ENCODE measurements around the gene SLC24A3.
A peak's percentile ranks its signal among the peaks of the same experiment; 100 is the strongest.

SLC24A3 gene

DNA sequence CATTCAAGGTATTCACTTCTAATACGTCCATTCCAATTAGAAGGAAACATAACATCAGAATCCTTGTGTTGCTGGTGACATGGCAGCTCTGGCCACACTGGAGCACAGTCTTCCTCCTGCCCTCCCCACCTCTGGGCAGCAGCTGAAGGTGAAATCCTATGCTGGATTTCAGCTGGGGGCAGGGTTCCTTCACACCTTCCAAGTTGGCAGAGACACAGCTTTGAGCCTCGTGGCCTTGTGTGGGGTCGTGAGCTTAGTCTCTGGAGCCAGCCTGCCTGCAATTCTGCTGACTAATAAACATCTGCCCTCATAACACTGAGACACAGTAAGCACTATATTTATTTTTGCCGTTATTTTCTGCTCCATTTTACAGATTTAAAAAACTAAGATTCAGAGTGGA, 326.7 kb downstream of the SLC24A3 start:
- H3K36me3 Mint-ChIP-seq (ENCODE audit: low read depth), result peaks cover 9% of the 10 kb centered on the region
- H3K4me3 Mint-ChIP-seq, result no peak overlapping the region
- peak overlapping the region in 1 of 3 experiments; percentile 76 for H3K27ac Mint-ChIP-seq
- H3K4me1 Mint-ChIP-seq, result peaks cover 49% of the 10 kb centered on the region
- peaks cover 18% of the 10 kb centered on the region for H3K9me3 Mint-ChIP-seq
- TF ChIP-seq CTCF (IDR thresholded peaks at IDR 0.05; ENCODE audit: unreplicated experiment in 3 of 3), result no peak
- no peaks in the 10 kb centered on the region for H3K27me3 Mint-ChIP-seq (ENCODE audit: low read depth)

- Mint-ChIP-seq H3K27ac (peak overlapping the region; percentile 22 to 76 (median 69)), H3K27me3 (ENCODE audit: low read depth) (no peaks in the 10 kb centered on the region), H3K4me3 (no peak overlapping the region), H3K9me3 (peaks cover 15% of the 10 kb centered on the region), H3K36me3 (ENCODE audit: low read depth) (peaks cover 8% of the 10 kb centered on the region), H3K4me1 (peaks cover 57% of the 10 kb centered on the region)
- TF ChIP-seq CTCF (IDR thresholded peaks at IDR 0.05; ENCODE audit: unreplicated experiment in 3 of 3), result no peak
Observed at GRCh38 chr20:19540392-19540791, 327.9 kb downstream of the SLC24A3 start.

DNA sequence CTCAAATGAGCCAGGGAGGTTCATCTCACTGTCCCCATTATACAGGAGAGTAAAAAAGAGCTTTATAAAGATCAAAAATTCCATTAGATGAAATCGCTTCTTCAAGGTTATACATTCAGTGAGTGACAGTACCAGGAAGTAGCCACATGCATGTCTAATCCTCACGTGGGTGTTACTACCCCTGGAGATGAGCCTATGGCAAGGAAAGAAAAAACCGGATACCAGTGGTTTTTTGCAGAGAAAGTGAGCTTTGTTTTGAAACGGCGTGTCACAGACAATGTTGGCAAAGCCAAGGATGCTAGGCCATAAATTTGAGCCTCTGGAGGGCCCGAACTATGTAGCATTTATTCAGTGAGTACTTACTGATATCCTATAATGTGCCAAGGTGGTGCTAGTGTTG, 330.7 kb downstream of the SLC24A3 start:
- peaks cover 3% of the 10 kb centered on the region for H3K9me3 Mint-ChIP-seq
- peak overlapping the region in 1 of 3 experiments; percentile 10 for H3K27ac Mint-ChIP-seq
- no peaks in the 10 kb centered on the region for H3K36me3 Mint-ChIP-seq (ENCODE audit: low read depth)
- H3K4me3 Mint-ChIP-seq, result no peak overlapping the region
- peaks cover 4% of the 10 kb centered on the region for H3K27me3 Mint-ChIP-seq (ENCODE audit: low read depth)
- H3K4me1 Mint-ChIP-seq, result peaks cover 73% of the 10 kb centered on the region
- TF ChIP-seq CTCF (IDR thresholded peaks at IDR 0.05; ENCODE audit: unreplicated experiment in 3 of 3), result no peak

DNA sequence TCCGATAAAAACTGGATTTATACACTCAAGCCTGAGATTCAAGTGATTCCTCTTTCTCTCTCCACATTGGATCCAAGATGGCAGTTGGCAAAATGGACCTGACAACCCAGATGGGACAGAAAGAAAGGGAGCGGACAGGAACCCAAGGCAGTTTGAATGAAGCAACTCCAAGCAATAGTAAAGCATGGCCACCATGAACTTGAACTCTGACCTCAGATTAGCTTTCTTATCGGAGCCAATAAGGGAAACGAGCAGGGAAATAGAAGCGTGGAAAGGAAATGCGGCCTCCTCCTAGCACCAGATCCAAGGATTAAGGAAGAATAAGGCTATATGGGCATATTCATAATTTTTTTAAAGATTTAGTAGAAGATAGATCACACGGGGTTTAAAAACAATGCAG, 332.2 kb downstream of the SLC24A3 start:
- no peaks in the 10 kb centered on the region for H3K36me3 Mint-ChIP-seq (ENCODE audit: low read depth)
- H3K27ac Mint-ChIP-seq, result peak overlapping the region in 1 of 3 experiments; percentile 77
- H3K9me3 Mint-ChIP-seq, result no peaks in the 10 kb centered on the region
- TF ChIP-seq CTCF (IDR thresholded peaks at IDR 0.05; ENCODE audit: unreplicated experiment in 3 of 3), result no peak
- H3K4me1 Mint-ChIP-seq, result peaks cover 63% of the 10 kb centered on the region
- no peak overlapping the region for H3K4me3 Mint-ChIP-seq
- H3K27me3 Mint-ChIP-seq (ENCODE audit: low read depth), result peaks cover 4% of the 10 kb centered on the region

DNA sequence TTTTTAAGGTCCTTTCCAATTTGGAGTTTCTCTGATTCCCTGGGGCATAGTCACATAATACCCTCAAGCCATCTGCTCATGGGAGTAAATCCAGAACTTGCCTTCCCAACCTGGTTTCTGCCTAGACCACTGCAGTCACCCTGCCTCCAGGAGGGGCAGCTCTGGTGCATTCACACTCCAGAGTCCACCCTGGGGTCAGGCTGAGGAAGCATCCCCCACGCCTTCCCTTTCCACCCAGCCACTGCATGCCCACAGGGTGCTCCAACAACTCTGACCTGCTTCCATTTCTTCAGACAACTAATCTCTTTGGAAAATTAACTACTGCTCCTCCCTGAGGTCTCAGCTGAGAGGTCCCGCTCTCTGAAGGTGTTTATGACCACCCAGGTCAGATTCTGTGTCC, 334.2 kb downstream of the SLC24A3 start:
- no peaks in the 10 kb centered on the region for H3K36me3 Mint-ChIP-seq (ENCODE audit: low read depth)
- peaks cover 43% of the 10 kb centered on the region for H3K4me1 Mint-ChIP-seq
- no peaks in the 10 kb centered on the region for H3K9me3 Mint-ChIP-seq
- H3K27ac Mint-ChIP-seq, result peak overlapping the region in 2 of 3 experiments; percentile 58 to 71
- no peak overlapping the region for H3K4me3 Mint-ChIP-seq
- no peak for TF ChIP-seq CTCF (IDR thresholded peaks at IDR 0.05; ENCODE audit: unreplicated experiment in 3 of 3)
- peaks cover 4% of the 10 kb centered on the region for H3K27me3 Mint-ChIP-seq (ENCODE audit: low read depth)

DNA sequence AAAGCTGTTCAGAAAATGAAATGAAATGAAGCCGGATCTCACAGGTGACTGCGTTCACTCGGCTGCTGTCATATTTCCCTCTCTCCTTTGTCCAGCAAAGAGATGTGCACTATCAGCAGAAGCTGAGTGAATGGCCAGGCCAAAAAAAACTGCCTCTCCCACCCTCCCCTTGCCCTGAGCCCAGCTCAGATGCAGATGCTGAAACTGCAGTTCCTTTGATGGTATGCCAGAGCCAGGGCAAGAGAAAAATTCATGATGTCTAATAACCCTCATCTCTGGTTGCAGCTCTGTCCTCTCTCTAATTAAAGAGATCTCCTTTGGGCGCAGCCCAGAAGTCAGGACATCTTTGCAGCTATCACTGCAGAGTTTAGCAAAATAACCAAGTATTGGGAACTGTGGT, 335.1 kb downstream of the SLC24A3 start:
- Mint-ChIP-seq H3K27me3 (ENCODE audit: low read depth) (peaks cover 4% of the 10 kb centered on the region), H3K36me3 (ENCODE audit: low read depth) (no peaks in the 10 kb centered on the region), H3K4me3 (no peak overlapping the region), H3K9me3 (no peaks in the 10 kb centered on the region), H3K4me1 (peaks cover 37% of the 10 kb centered on the region), H3K27ac (peak overlapping the region; percentile 36 to 87 (median 58))
- TF ChIP-seq CTCF (IDR thresholded peaks at IDR 0.05; ENCODE audit: unreplicated experiment in 3 of 3), result no peak

Measured in nephron (organoid).